Iris pigment epithelial cell (primary cell): ENCODE measurements around the gene TRPV3.

ENCODE experiments used
- DNase-seq: peaks from one replicate; pipeline ENCODE4 v3.0.0-alpha.2; 2011; ENCODE audit warnings: low read depth

TRPV3 gene

DNA sequence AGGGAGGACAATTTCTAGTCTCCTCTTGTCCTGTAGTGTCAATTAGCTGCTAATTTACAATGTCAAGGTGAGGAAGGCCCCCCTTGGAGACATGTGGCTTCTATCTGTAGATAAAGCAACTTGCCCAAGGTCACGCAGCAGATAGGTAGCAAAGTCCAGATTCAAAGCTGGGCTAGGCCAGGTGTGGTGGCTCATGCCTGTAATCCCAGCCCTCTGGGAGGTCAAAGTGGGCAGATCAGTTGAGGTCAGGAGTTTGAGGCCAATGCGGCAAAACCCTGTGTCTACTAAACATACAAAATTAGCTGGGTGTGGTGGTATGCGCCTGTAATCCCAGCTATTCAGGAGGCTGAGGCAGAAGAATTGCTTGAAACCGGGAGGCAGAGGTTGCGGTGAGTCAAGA, 11.1 kb downstream of the TRPV3 start:
- DNase-seq, result no peak

DNA sequence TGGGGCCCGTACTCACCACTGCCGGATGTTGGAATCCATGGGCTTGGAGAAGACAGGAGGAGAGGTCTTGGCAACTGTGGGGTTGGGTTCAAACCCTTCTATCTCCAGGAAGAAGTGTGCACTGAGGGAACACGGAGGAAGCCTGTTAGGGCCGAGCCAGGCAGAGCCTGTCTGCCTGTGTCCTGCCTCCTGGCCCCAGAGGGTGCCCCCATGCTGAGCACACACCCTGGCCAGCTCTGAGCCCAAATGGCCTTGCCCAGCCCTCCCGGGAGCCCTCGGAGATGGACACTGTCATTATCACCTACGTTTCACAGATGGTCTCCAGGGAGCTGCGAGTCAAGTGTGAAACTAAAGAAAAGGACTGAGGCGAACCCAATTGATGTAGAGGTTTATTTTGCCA, 12.5 kb downstream of the TRPV3 start:
- no peak for DNase-seq

DNA sequence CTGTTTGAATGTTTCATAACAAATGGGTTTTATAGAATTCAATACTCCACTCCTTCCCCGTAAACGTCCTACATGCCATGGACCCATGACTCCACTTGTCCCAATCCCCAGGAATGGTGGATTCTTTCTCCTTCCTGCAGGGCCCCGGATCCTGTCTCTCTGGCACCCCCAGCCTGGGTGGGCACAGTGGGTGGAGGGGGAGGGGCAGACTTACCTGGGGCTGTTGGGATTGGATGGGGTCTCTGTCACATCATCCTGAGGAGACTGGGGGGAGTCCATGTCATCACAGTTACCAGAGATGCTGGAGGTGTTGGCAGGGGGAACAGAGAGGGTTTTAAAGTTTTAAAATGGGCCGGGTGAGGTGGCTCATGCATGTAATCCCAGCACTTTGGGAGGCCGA, 13.2 kb downstream of the TRPV3 start:
- DNase-seq, result no peak

DNA sequence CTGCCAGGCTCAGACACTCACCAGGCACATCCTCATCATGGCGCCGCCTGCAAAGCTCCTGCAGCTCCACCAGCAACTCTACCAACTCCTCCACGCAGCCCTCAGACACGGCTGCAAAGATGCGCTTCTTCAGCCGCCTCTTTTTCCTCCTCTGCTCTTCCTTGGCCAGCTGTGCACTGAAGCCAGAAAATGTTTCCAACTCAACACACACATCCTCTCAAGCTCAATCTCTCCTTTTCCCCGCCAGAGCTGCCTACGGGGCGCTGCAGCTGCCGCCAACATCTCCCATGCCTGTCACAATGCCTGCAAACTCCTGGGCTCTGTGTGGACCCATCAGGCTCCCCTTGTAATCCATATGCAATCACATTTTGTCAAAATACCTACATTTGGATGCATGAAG, 14.2 kb downstream of the TRPV3 start:
- DNase-seq, result no peak

DNA sequence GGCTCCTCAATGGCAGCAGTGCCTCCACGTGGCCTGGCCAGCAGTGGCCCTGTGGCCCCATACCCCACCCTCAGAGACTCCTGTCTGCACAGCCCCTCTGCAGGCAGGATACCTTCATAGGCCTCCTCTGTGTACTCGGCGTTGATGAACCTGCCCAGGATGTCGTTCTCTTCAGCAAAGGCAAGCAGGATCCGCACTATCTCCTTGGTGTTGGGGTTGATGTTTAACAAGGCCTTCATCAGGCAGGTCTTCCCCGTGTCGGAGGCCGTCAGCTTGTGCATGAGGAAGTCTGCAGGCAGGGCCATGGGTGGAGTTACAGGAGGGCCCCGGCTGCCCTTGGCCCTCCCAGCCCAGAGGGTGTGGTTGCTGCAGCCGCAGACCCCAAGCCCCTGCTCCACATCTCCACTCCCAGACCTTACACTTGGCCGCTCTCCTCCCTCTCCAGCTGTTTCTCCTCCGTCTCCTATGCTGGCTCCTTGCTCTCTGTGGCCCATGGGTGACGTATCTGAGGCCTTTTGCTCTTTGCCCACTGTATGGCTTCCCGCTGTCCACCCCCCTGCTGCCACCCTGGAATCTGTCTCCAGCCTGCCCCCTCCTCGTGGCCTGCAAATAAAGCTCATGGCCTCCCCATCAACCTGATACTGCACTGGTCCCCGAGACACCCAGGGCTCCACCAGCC, 15.1 kb downstream of the TRPV3 start:
- no peak for DNase-seq

DNA sequence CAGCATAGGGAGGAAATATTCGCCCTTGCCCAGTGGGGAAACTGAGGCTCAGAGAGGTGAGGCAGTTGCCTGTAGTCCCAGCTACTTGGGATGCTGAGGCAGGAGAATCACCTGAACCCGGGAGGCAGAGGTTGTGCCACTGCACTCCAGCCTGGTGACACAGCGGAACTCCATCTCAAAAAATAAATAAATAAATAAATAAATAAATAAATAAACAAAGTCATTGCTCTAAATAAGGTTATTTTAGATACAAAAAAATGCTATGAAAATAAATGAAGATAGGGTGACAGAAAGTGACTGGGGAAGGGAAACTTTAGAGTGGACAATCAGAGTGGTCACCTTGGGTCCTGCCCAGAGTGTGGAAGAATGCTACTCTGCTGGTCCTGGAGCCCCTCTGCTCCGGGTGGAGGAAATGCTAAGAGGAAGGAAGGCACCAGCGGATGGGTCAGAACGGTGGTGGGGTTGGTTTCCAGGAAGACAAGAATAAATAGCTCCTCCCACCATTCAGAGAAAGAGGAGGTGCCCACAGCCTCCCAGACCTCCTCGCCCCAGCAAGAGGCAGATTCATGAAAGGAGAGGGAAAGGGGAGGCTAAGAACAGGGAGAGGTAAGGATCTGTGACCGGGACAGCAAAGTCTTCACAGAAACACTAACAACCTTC, 17.6 kb downstream of the TRPV3 start:
- no peak for DNase-seq

DNA sequence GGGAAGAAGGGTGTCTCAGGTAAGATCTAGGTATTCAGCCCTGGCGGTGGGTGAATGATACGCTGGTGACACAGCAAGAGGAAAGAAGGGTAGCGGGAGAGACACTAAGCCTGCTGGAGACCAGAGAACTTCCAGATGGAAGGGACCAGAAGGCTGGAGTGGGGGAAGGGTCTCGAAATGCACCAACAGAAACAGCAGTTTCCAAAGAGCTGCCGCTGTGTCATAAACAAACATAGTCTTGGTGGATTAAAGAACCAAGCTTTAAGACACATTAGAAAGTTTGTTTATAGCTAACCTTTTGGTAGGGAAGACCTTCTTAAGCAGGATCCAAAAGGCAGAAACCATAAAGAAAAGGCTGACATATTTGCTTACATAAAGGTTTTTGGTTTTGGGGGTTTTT, 20.9 kb downstream of the TRPV3 start:
- DNase-seq, result no peak

DNA sequence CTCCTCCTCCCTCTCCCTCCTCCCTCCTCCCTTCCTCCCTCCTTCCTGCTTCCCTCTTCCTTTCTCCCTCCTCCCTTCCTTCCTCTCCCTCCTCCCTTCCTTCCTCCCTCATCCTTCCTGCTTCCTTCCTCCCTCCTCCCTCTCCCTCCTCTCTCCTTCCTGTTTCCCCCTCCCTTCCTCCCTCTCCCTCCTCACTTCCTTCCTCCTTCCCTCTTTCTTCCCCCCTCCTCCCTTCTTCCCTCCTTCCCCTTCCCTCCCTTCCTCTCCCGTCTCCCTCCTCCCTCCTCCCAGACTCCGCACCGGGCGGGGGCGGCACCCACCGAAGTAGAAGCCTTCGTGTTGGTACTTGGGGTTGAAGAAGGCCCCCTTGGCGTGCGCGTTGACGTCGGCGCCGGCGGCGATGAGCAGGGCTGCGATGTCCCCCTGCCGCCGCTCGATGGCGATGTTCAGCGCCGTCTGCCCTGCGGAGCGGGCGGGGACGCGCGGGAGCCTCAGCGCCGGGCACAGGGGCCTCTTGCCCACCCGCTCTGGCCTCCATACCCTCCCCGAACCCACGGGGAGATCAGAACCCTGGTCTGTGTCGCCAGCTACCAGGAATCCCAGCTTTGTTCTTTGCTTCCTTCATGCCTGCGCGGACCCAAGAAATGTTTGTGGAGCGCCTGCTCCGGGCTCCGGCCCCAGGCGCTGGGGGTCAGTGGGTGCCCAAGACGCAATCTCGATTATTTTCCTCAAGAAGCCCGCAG, 22.2 kb downstream of the TRPV3 start:
- peak; percentile 79 for DNase-seq

DNA sequence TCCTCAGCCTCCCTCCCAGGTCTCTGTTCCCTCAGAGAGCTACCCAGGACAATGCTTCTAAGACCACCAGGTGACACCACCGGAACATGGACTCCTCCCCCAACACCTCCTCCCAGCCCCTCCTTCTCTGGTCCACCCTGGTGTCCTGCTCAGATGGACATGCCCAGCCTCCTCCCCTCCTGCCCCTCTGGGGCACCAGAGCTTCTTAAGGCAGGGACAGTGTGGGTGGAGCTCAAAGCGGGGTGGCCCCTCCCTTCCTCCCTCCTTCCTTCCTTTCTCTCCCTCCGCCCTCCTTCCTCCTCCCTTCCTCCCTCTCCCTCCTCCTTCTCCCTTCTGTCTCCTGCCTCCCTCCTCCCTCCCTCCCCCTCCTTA, 22.7 kb downstream of the TRPV3 start:
- DNase-seq, result no peak

DNA sequence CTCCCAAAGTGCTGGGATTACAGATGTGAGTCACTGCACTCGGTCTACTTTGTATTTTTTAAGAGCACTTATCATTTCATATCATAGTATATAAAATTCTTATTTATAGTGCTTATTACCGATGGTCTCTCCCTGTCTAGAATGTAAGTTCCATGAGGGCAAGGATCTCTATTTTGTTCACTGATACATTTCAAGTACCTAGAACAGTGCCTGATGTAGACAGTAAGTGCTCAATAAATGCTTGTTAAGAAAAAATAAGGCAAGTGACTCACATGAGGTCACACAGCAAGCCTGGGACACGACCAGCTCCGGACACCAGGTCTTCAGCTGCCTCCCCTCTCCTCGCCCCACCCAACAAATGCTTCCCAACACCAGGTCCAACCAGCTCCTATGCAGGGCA, 23.9 kb downstream of the TRPV3 start:
- no peak for DNase-seq

DNA sequence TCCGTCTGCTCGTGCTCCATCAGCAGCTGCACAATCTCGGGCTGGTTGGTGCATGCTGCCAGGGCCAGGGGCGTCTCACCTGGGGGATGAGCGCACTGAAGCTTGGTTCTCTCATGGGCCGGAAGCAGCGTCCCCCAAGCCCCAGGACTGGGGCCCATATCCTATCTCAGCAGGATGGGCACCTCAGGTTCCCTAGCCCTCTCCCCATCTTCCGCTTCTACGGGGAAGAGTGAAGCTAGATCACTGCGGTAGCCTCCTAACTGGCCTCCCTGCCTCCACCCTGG, 24.8 kb downstream of the TRPV3 start:
- no peak for DNase-seq

DNA sequence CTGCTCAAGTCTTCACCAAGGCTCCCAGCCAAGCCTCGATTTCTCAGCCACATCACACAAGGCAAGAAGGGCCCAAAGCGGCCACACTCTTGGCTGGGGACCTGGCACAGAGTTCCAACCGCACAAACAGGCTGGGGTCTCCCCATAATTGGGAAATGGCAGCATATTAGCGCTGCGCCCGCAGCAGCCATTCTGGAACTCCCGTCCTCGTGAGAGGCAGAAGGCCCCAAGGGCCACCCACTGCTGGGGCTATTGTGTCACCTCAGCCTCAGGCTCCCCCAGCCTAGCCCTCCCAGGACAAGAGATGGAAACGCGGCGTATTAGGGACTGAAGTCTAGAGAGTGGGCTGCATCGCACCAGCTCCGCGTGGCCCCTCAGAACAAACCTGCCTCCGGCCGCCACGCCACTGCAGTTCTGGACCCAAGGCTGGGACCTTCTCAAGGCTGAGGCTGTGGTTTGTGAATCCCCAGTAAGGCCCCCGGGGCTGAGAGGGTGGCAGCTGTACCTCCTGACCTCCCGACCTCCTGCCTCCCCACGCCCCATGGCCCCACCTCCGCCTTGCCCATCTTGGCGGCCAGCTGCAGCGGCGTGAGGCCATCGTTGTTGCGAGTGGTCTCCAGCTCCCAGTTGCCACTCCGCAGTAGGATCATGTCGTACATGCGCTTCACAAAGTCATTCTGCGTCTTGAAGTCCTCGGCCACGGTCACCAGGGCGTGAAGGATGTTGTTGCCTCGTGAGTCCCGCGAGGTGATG, 25.3 kb downstream of the TRPV3 start:
- no peak for DNase-seq

DNA sequence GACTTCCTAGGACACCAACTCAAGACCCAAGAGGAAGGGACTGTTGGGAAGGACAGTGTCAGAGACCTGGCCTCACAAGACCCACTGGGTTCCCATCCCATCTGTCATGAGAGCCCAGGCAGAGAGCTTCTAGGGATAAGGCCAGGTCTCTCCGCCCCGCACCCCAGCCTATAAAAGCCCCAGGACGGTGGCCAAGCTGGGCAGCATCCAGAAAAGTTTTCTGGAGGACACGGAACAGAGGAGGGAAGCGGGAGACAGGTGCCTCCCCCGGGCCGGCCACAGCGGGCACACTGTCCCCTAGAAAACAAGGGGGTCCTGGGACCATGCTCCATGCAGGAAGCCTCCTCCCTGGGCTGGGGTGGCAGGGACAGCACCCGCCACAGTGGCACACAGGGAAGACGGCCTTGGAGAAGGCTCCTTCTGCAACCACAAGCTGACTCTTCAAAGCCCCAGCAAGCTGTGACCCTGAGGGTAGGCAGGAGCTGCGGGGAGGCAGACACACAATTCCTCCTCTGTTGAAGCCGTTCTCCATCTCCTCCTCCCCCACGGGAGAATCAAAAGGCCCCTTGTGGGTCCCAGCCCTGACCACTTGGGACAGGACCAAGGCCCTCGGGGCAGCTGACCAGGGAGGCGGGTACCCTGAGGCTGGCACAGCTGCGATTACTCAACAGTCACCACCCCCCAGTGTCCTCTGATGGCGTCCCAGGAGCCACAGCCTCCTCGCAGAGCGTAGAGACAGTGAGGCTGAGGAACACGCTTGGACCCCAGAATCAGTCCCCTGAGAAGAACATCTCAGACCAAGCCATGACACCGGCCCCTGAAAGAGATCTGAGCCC, 26.1 kb downstream of the TRPV3 start:
- no peak for DNase-seq

DNA sequence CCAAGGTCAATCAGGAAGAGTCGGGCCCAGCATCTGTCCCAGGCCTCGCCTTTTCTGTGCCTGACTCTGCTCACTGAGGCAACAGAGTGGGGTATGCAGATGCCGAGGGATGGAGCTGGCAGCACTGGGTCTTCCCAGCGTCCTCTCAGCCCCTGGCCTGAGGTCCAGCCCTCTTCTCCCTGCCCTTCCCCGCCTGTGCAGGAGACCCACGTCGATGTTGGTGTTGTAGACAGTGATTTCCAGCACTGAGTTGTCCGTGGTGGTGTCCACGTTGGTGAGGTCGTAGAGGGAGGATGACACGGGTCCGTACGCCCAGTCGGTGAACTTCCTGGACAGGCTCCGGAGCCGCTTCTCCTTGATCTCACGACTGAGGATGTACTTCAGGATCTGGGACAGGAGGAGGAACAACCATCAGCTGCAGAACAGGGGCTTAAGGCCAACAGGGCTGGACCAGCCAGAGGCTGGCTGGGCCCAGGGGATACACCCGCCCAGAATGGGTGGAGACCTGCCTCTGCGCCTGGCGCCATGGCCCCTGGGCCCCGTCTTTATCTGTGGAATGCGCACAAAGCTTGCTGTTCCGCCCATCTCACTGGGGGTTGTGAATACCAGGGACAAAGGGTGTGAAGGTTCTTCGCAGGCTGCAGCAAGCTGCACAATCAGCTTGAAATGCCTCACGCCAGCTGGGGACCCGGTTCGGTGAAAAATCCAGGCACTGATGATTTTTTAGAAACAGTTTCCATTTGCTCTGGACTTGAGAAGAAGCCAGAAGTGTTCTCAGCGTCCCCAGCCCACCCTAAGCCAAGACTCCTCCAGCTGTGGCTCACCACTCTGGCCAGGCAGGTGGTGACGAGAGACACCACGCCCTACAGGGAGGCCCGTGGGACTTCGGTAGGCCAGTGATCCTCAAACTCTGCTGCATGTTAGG, 27.5 kb downstream of the TRPV3 start:
- peak; percentile 43 for DNase-seq

DNA sequence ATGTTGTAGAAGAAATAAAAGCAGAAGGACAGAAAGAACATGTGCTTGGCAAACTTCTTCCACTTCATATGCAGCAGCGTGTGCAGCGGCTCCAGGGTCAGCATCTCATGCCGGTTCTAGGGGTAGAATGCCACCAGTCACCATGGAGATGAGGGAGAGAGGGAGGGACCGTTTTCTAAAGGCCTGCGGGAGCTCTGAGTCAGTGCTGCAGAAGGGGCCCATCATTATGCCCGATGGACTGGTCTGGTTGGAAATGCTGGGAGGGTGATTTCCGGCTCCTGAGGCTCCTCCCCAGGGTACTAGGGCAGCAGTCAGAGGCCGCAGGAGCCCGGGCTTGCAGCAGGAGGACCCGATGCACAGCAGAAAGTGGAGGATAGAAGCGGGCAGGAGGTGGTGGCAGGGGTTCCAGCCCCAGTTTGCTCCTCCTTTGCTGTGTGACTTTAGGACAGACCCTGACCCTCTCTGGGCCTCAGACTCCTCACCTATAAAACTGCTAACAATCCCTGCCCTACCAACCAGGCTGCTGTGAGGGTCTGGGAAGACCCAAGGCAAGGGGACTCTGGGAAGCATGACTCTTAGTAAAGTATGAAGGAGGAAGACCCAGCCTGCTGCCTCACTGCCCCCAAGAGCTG, 28.6 kb downstream of the TRPV3 start:
- no peak for DNase-seq

DNA sequence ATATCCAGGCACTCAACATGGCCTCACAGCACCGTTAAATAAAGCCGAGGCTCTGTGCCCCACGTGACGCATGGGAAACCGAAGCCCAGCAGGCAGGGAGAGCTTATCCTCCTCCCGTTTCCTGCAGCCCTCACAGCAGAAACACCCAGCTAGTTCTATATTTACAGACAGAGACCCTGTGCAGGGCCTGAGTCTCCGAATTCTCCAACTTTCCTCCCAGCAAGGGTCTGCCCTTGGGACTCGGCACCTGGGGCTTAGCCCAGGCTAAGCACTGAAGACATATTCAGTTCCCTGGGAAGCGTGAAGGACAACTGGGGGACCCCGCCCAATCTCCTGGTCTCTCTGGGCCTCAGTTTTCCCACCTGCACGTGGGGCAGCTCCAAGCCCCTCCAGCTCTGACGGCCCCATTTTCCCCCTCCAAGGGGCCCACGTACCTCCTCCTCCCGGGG, 29.2 kb downstream of the TRPV3 start:
- no peak for DNase-seq

DNA sequence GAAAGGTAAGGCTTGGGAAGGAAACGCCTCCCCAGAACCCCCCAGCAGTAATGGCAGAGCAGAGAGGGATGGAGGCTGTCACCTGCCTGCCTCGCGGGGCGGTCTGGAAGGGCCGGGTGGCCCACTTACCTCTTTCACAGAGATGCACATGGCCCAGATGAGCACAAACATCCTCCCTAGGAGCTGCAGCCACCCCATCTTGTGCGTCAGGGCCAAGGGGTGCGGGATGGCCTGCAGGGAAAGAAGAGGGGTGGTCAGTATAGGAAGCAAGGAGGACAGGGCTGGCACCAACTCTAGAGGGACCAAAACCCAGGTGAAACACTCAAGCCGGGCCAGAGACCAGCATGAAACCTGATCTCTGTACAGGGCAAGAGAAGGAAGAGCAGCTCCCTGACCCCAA, 29.7 kb downstream of the TRPV3 start:
- no peak for DNase-seq

DNA sequence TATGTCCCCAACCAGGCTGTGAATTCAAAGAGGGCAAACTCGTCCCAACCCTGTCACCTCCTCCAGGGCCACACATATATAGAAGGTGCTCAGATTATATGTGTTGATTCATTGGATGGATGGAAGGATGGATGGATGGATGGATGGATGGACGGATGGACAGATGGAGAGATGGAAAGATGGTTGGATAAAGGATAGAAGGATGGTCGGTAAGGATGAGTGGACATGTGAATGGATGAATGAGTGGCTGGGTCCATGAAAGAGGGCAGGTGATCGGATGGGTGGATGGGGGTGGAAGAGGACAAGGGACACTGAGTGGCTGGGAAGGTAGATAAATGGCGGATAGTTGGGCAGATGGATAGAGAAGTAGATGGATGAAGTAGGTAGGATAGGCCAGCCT, 30.1 kb downstream of the TRPV3 start:
- no peak for DNase-seq

DNA sequence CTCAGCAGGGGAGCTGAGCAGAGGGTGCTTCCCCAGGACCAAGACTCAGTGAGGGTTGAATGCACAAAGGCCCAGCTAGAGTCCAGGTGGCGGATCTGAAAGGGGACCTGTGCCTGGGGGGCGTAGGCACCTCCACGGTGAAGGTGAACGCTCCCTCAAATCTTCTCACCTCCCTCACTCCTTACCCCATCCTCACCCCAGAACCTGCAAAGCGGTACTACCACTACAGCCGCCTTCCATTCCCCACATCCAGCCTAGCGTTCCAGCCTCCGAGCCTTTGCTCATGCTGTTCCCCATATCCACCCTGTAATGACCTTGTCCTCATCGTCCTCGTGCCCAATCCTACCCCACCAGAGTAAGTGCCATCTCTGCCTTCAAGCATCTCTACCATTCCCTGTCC, 30.6 kb downstream of the TRPV3 start:
- DNase-seq, result no peak

DNA sequence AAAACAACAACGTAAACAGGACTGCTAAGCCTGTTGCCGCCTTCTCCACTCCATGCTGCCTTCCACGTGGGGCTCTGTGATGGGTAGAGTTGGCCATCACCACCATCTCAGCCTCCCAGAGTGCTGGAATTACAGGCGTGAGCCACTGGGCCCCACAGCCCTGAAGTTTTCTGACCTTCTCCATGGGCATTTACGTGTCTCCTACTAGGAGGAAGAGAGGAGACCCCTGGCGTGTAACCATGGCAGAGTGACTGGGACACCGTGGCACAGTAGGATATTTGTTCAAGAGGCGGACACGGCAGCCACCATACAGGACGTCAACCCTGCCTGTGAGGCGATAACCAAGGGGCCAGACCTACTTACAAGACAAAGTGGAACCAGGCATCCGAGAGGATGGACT, 31.1 kb downstream of the TRPV3 start:
- no peak for DNase-seq
